ENCODE data around the gene P2RY4.

DNA sequence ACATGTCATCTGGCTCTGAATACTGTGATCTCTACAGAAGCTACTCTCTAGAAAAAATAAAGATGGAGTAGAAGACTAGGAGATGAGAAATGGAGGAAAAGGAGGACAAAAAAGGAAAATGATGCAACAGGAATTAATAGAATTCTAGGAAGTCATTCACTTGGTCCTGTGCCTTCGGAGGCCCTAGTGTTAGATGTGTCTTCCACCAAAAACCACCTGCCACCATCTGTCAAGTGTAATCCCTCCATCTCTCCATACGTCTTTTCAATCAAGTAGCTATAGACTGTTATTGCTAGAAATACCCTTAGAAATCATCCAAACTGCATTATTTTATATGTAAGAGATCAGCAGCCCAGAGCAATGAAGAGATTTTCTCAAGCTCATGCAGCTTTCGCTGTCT, 19.1 kb upstream of the P2RY4 start:
- TF ChIP-seq, protein P1, sequence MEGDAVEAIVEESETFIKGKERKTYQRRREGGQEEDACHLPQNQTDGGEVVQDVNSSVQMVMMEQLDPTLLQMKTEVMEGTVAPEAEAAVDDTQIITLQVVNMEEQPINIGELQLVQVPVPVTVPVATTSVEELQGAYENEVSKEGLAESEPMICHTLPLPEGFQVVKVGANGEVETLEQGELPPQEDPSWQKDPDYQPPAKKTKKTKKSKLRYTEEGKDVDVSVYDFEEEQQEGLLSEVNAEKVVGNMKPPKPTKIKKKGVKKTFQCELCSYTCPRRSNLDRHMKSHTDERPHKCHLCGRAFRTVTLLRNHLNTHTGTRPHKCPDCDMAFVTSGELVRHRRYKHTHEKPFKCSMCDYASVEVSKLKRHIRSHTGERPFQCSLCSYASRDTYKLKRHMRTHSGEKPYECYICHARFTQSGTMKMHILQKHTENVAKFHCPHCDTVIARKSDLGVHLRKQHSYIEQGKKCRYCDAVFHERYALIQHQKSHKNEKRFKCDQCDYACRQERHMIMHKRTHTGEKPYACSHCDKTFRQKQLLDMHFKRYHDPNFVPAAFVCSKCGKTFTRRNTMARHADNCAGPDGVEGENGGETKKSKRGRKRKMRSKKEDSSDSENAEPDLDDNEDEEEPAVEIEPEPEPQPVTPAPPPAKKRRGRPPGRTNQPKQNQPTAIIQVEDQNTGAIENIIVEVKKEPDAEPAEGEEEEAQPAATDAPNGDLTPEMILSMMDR (IDR thresholded peaks at IDR 0.05), result no peak
- no peak for TF ChIP-seq POLR2A (IDR thresholded peaks at IDR 0.05)
